Heart left ventricle (tissue), 16 donors: ENCODE measurements around the gene SLC2A10. TPM values are rescaled to one million over a fixed set of nuclear protein-coding genes. Genes with fewer than 3 reads are reported as not detected.

Experiments
- ATAC-seq, 4 donors: fragments of 200-7000 bp; cut with Tn5 transposase; one replicate each; pipeline ENCODE4 v1.9.1; 2020 to 2022; ENCODE audit warnings: moderate library complexity in 4 of 4, mild to moderate bottlenecking in 3 of 4, moderate number of reproducible peaks in 1 of 4
- DNase-seq, 5 donors: peaks; one replicate each; pipeline ENCODE4 v3.0.0-alpha.2; 2020
- H3K27ac ChIP-seq, 12 donors: fragments of 200-600 bp; sonication (generic) in 4 of 12; one replicate each; pipeline versions ENCODE4 v1.5.0 to v1.8.0; 2016 to 2022; ENCODE audit warnings: mild to moderate bottlenecking in 2 of 12
- H3K27me3 ChIP-seq, 9 donors: fragments of 200-600 bp; sonication (generic) in 2 of 9; one replicate each; pipeline versions ENCODE4 v1.5.1 to v1.8.0; 2016 to 2022; ENCODE audit warnings: mild to moderate bottlenecking in 3 of 9
- H3K36me3 ChIP-seq, 9 donors: fragments of 200-600 bp; sonication (generic) in 2 of 9; one replicate each; pipeline versions ENCODE4 v1.5.0 to v1.8.0; 2018 to 2022; ENCODE audit warnings: mild to moderate bottlenecking in 2 of 9
- H3K4me1 ChIP-seq, 12 donors: fragments of 200-600 bp; sonication (generic) in 4 of 12; one replicate each; pipeline versions ENCODE4 v1.5.0 to v1.8.0; 2016 to 2022; ENCODE audit warnings: mild to moderate bottlenecking in 3 of 12
- H3K4me3 ChIP-seq, 12 donors: fragments of 200-600 bp; sonication (generic) in 4 of 12; one replicate each; pipeline versions ENCODE4 v1.5.0 to v1.8.0; 2017 to 2022; ENCODE audit warnings: mild to moderate bottlenecking in 9 of 12, moderate library complexity in 4 of 12
- H3K9me3 ChIP-seq, 12 donors: fragments of 200-600 bp; sonication (generic) in 4 of 12; one replicate each; pipeline versions ENCODE4 v1.5.0 to v1.8.0; 2016 to 2022; ENCODE audit warnings: mild to moderate bottlenecking in 1 of 12
- CTCF ChIP-seq, 12 donors: fragments of 200-600 bp; sonication (generic) in 4 of 12; IDR thresholded peaks; one replicate each; pipeline versions ENCODE4 v1.5.0 to v1.8.0; 2018 to 2022; ENCODE audit warnings: antibody characterized with exemption in 12 of 12, mild to moderate bottlenecking in 5 of 12
- POLR2A ChIP-seq, 2 donors: fragments of 450-650 bp; IDR thresholded peaks; one replicate each; pipeline ENCODE4 v1.6.1; 2017; ENCODE audit warnings: antibody characterized with exemption in 2 of 2, mild to moderate bottlenecking in 2 of 2, moderate library complexity in 2 of 2
- WGBS, 4 donors: extraction: QIAGEN DNeasy Blood & Tissue Kit in 2 of 4; methylation state at CpG; one replicate each; pipeline versions ENCODE4 v1.1.5 to v1.1.7; 2013 to 2018; 5-methylcytosine and 5-hydroxymethylcytosine counted together
- intact Hi-C, 10 donors: fragments of 100-400 bp; cut with DNase I; formaldehyde crosslinking; loops; one replicate each; pipeline versions ENCODE4 v1.11.1 to v1.14.2; 2022
- polyA plus RNA-seq, 2 donors: library from polyadenylated mRNA; stranded (reverse); fragments of 200-250 nt; gene quantifications; one replicate each; pipeline ENCODE4 v1.2.3, GENCODE V29; 2013
- total RNA-seq, 9 donors: library from RNA; depleted of rRNA in 2 of 9; stranded (reverse); fragments of >200 nt in 2 of 9; fragmentation: NEBNext Ultra II Directional in 3 of 9; extraction: Animal tissue kit (Norgen Biotek cat#: 25700) in 3 of 9; gene quantifications; one replicate each; pipeline versions ENCODE4 v1.1.0 to v1.2.4, GENCODE V29; 2016 to 2023
- donor health status: ischemic (EF 13 %, LVEDD 7.1; RV severe dilation, severe dysfunction).
- donor health status: healthy with polysubstance abuse.
- donor health status: DM: no; HTN: yes; CAD: no.
- donor health status: DM: no; HTN: no; CAD: no.
- donor health status: ischemic (EF 25% LVEDD 6.9; RV normal size, moderate dysfunction).
- donor health status: ischemic (EF 25% LVEDD 5.7; RV mildly dilated, moderate dysfunction).
- donor health status: healthy.
- donor health status: DM: yes; HTN: yes; CAD: no.
- donor health status: ischemic (EF 35%, LVEDD 5.7; RV mildly dilated, moderate dysfunction).
- donor health status: nonischemic (EF 11% LVEDD 7.7; RV severe dilation, severe dysfunction).
- donor health status: DM: yes; HTN: yes; CAD: no.
- donor health status: PGD.
- donor health status: ischemic (EF 29% LVEDD 5.4; RV normal size, mild dysfunction).
- donor health status: nonischemic (EF 23%, LVEDD 6.1; RV moderate dilation, normal function).

Gene SLC2A10
- total and polyA plus RNA-seq, 11 donors: 1.4 to 6.3 (median 2.8) TPM

GRCh38 chr20:46713957-46714834 is 4.7 kb downstream of the SLC2A10 start:
- no peak for DNase-seq
- no peak overlapping the region for H3K4me3 ChIP-seq
- no peaks in the 10 kb centered on the region for H3K9me3 ChIP-seq
- H3K4me1 ChIP-seq: peaks cover 0 to 15% (median 5%) of the 10 kb centered on the region in 12 donors
- no peaks in the 10 kb centered on the region for H3K36me3 ChIP-seq
- H3K27me3 ChIP-seq: peaks cover 0 to 16% (median 0%) of the 10 kb centered on the region in 9 donors
- TF ChIP-seq CTCF (IDR thresholded peaks at IDR 0.05): no peak
- TF ChIP-seq POLR2A (IDR thresholded peaks at IDR 0.05): no peak
- 94% methylated on average over 15 of the region's 15 CpGs for WGBS, 4 donors
- ATAC-seq: no peak
- no peak overlapping the region for H3K27ac ChIP-seq
- intact Hi-C loops: no loop called here

GRCh38 chr20:46715292-46715756 is 5.9 kb downstream of the SLC2A10 start:
- DNase-seq (no peak), ATAC-seq (peak in 1 of 4 donors; percentile 10)
- WGBS, 4 donors: 36 to 54% (median 45%) methylated on average over 4 of the region's 4 CpGs
- Histone ChIP-seq H3K27ac (no peak overlapping the region), H3K27me3 (peaks cover 0 to 8% (median 0%) of the 10 kb centered on the region in 9 donors), H3K4me1 (peaks cover 0 to 6% (median 3%) of the 10 kb centered on the region in 12 donors), H3K9me3 (peaks cover 0 to 7% (median 0%) of the 10 kb centered on the region in 12 donors), H3K36me3 (peaks cover 0 to 5% (median 0%) of the 10 kb centered on the region in 9 donors), H3K4me3 (no peak overlapping the region)
- no peak for TF ChIP-seq POLR2A (IDR thresholded peaks at IDR 0.05)
- no peak for TF ChIP-seq CTCF (IDR thresholded peaks at IDR 0.05)
- intact Hi-C loops: no loop called here

GRCh38 chr20:46717818-46718541 is 8.5 kb downstream of the SLC2A10 start:
- WGBS, 4 donors: 93 to 95% (median 95%) methylated on average over 9 of the region's 9 CpGs
- Histone ChIP-seq H3K9me3 (peaks cover 0 to 19% (median 2%) of the 10 kb centered on the region in 12 donors), H3K36me3 (peaks cover 0 to 5% (median 0%) of the 10 kb centered on the region in 9 donors), H3K27ac (no peak overlapping the region), H3K27me3 (no peaks in the 10 kb centered on the region), H3K4me1 (peaks cover 0 to 2% (median 0%) of the 10 kb centered on the region in 12 donors), H3K4me3 (no peak overlapping the region)
- ATAC-seq: no peak
- no peak for DNase-seq
- intact Hi-C loops: no loop called here
- TF ChIP-seq POLR2A (IDR thresholded peaks at IDR 0.05) (no peak), CTCF (IDR thresholded peaks at IDR 0.05) (no peak)

- Histone ChIP-seq H3K4me1 (no peaks in the 10 kb centered on the region), H3K27me3 (no peaks in the 10 kb centered on the region), H3K36me3 (peaks cover 0 to 5% (median 0%) of the 10 kb centered on the region in 9 donors), H3K27ac (no peak overlapping the region), H3K9me3 (peaks cover 0 to 23% (median 2%) of the 10 kb centered on the region in 12 donors), H3K4me3 (no peak overlapping the region)
- TF ChIP-seq POLR2A (IDR thresholded peaks at IDR 0.05) (no peak), CTCF (IDR thresholded peaks at IDR 0.05) (no peak)
- intact Hi-C loops: no loop called here
- DNase-seq (no peak), ATAC-seq (no peak)
- 91 to 97% (median 93%) methylated on average over 1 of the region's 1 CpG for WGBS, 4 donors
Measured at GRCh38 chr20:46720019-46720418, 10.6 kb downstream of the SLC2A10 start.
